Measurements from ENCODE around the gene UBA52. TPM values are rescaled to one million over a fixed set of nuclear protein-coding genes. Genes with fewer than 3 reads are reported as not detected.

Gene UBA52
- total and polyA plus RNA-seq, 2 donors (not counting 1 experiment from before 2014, with no cell fraction given), result 917 to 1,018 TPM

DNA sequence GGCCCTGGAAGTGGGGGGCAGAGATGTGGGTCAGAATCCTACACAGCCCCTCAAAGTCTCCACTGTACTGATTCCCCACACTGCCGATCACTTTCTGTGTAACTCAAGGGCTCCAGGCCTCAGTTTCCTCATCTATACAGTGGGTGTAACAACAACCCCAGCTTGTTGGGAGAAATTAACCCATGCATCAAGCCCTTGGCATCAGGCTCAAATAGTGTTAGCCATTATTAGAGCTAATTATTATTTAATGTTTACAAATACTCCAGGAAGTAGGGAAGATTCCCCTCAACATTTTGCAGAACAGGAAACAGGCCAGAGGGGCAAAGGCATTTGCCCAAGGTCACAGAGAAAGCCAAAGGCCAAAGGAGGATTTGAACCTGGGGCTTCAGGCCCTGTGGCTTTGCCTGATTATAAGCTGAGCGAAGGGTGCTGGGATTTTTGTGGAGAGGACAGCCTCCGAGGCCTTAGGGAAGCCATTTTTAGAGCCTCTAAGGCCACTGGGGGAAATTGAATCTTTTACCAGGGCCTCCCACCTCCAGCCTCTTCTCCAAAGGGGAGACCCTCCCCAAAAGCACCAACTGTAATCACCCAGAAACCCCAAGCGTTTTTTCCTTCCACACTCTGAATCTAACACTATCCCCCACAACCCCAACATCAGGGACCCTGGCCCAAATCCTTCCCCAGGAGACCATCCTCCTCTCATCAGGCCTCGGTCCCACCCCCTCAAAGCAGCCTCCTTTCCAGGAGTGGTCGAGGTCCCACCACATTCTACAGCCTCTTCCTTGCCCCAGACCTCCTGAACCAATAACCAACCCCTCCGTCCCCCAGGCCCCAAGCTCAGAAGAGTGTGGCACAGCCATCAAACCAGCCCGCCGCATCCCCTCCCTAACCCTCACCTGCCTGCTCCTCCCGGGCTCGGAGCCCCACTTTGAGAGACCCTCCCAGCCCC lies 29.4 kb upstream of the UBA52 start:
- H3K27me3 ChIP-seq (ENCODE audit: control insufficient read depth, insufficient read depth, low read length), result no peaks in the 10 kb centered on the region
- TF ChIP-seq EZH2 (IDR thresholded peaks at IDR 0.05; ENCODE audit: low read length, missing control alignments), result no peak
- TF ChIP-seq, protein P1, sequence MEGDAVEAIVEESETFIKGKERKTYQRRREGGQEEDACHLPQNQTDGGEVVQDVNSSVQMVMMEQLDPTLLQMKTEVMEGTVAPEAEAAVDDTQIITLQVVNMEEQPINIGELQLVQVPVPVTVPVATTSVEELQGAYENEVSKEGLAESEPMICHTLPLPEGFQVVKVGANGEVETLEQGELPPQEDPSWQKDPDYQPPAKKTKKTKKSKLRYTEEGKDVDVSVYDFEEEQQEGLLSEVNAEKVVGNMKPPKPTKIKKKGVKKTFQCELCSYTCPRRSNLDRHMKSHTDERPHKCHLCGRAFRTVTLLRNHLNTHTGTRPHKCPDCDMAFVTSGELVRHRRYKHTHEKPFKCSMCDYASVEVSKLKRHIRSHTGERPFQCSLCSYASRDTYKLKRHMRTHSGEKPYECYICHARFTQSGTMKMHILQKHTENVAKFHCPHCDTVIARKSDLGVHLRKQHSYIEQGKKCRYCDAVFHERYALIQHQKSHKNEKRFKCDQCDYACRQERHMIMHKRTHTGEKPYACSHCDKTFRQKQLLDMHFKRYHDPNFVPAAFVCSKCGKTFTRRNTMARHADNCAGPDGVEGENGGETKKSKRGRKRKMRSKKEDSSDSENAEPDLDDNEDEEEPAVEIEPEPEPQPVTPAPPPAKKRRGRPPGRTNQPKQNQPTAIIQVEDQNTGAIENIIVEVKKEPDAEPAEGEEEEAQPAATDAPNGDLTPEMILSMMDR (conservative IDR thresholded peaks at IDR 0.05 in 1 of 2, IDR thresholded peaks at IDR 0.05 in 1 of 2; ENCODE audit: low read depth in 1 of 2, low read length in 2 of 2), result no peak
- H3K4me1 ChIP-seq (ENCODE audit: control insufficient read depth, extremely low read depth, insufficient read depth, low read length), result peaks cover 4% of the 10 kb centered on the region
- H3K9me3 ChIP-seq (ENCODE audit: control insufficient read depth, insufficient read depth, low read depth, low read length), result no peaks in the 10 kb centered on the region
- H3K4me3 ChIP-seq (replicated peaks in 1 of 4; ENCODE audit: control extremely low read depth in 1 of 4, insufficient read depth in 1 of 4, low read depth in 3 of 4, low read length in 4 of 4), result peak overlapping the region; percentile 66 to 79 (median 68)
- peaks cover 24% of the 10 kb centered on the region for H3K36me3 ChIP-seq (ENCODE audit: control insufficient read depth, insufficient read depth, low read length)
- no peak overlapping the region for H2AFZ ChIP-seq (ENCODE audit: low read length)
- H3K27ac ChIP-seq (ENCODE audit: insufficient read depth, low read length), result peak overlapping the region; percentile 64
- peaks cover 15% of the 10 kb centered on the region for H3K79me2 ChIP-seq (ENCODE audit: control insufficient read depth, insufficient read depth, low read length)
- no peaks in the 10 kb centered on the region for H4K20me1 ChIP-seq (ENCODE audit: control insufficient read depth, extremely low read depth, insufficient read depth, low read length)
- no peak for DNase-seq (ENCODE audit: low read depth in 2 of 2)
- H3K4me2 ChIP-seq (ENCODE audit: extremely low read depth, insufficient read depth, low read length), result peak overlapping the region; percentile 97
- H3K9ac ChIP-seq (ENCODE audit: insufficient read depth, low read length), result peak overlapping the region; percentile 75

DNA sequence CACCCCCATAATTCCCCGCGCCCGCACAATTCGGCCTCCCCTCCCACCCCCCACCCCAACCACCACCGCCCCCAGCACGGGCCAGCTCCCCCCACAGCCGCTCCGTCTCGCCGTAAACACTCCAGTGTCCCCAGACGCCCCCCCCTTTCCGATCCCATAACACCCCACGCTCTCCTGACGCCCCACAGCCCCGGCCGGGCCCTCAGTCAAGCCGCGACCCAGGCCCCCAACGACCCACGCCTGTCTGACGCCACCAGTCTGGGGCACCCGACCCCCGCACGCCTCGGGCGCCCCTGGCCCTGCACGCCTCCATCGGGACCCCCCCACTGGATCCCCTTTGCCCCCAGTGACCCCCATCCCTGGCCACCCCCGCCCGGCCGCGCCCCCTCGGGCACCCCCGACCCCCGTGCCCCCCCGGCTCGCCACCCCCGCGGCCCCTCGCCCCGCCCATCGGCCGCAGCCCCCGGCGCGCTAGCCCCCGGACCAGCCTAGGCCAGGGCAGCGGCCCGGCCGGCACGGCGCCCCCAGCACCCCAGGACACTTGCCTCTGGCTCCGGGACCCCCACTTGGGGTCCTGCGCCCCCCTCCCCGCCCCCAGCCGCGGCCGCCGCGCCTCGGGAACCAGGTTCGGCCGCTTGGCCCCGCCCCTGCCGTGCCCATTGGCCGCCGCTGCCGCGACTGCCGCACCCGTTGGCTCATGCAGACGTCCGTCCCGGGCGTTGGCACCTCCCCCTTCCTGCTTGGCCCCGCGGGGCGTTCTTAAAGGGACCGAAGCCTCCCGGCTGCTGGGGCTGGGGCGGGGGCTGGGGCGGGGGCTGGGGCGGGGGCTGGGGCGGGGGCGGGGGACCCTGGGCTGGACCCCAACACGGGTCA lies 28.5 kb upstream of the UBA52 start, which contains the start of gene FKBP8:
Gene FKBP8, minus strand, starts transcription at position 633 of the 873 bp plus-strand sequence. CDS start 1,603 bp downstream, outside the sequence.
- Histone ChIP-seq H3K9me3 (ENCODE audit: control insufficient read depth, insufficient read depth, low read depth, low read length) (no peaks in the 10 kb centered on the region), H3K79me2 (ENCODE audit: control insufficient read depth, insufficient read depth, low read length) (peaks cover 15% of the 10 kb centered on the region), H2AFZ (ENCODE audit: low read length) (peak within 1 kb of the TSS; percentile 72), H4K20me1 (ENCODE audit: control insufficient read depth, extremely low read depth, insufficient read depth, low read length) (no peaks in the 10 kb centered on the region), H3K27ac (ENCODE audit: insufficient read depth, low read length) (peak within 1 kb of the TSS; percentile 64), H3K9ac (ENCODE audit: insufficient read depth, low read length) (peak within 1 kb of the TSS; percentile 75), H3K4me3 (replicated peaks in 1 of 4; ENCODE audit: control extremely low read depth in 1 of 4, insufficient read depth in 1 of 4, low read depth in 3 of 4, low read length in 4 of 4) (peak within 1 kb of the TSS; percentile 66 to 79 (median 68)), H3K27me3 (ENCODE audit: control insufficient read depth, insufficient read depth, low read length) (no peaks in the 10 kb centered on the region), H3K4me2 (ENCODE audit: extremely low read depth, insufficient read depth, low read length) (peak within 1 kb of the TSS; percentile 97), H3K36me3 (ENCODE audit: control insufficient read depth, insufficient read depth, low read length) (peaks cover 20% of the 10 kb centered on the region), H3K4me1 (ENCODE audit: control insufficient read depth, extremely low read depth, insufficient read depth, low read length) (peaks cover 4% of the 10 kb centered on the region)
- TF ChIP-seq, protein P1 (conservative IDR thresholded peaks at IDR 0.05 in 1 of 2, IDR thresholded peaks at IDR 0.05 in 1 of 2; ENCODE audit: low read depth in 1 of 2, low read length in 2 of 2), result no peak
- no peak for TF ChIP-seq EZH2 (IDR thresholded peaks at IDR 0.05; ENCODE audit: low read length, missing control alignments)
- DNase-seq (ENCODE audit: low read depth in 2 of 2), result peak; percentile 82 to 85

Data from fibroblast of lung (primary cell).